Activated T-cell treated with anti-CD3 and anti-CD28 coated beads for 24 hours (primary cell): Measurements from ENCODE around the gene SPRR5.

Experiments used
- DNase-seq: peaks from one replicate; pipeline ENCODE4 v3.0.0-alpha.2; 2020; ENCODE audit warnings: low read depth

Gene SPRR5, protein sequence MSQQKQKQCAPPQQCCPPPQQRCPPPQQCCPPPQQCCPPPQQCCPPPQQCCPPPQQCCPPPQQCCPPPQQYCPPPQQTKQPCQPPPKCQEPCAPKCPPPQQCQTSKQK

DNA sequence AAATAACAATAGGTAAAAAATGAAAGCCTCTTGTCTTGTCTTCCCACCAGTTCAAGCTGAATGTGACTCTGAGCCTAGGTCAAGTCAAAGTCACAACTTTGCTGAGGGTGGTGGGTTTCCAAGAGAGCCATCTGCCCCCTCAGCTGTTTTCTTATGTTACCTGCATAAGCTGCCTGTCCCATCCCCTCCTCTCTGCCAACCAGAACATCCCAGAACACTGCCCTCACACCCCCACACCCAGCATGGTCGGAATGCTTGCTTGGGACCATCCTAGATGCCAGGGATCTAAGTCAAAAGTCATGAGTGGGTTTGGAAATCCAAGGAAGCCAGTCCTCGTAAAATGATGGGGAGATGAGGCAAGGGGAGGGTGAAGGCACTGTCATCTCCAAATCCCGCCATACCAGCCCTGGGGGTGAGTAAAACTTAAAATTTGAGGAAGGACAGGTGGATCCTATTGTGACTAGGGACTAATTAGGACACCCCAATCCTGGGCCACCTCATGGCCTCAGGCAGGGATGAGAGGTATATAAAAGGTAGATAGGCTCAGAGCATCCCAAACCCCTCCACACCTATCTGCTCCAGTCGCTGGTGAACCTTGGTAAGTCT lies at the start of gene SPRR5:
TSS of gene SPRR5 (plus strand) at position 556 of the 606 bp plus-strand sequence. CDS start 1,349 bp downstream, outside the sequence.
- no peak for DNase-seq

DNA sequence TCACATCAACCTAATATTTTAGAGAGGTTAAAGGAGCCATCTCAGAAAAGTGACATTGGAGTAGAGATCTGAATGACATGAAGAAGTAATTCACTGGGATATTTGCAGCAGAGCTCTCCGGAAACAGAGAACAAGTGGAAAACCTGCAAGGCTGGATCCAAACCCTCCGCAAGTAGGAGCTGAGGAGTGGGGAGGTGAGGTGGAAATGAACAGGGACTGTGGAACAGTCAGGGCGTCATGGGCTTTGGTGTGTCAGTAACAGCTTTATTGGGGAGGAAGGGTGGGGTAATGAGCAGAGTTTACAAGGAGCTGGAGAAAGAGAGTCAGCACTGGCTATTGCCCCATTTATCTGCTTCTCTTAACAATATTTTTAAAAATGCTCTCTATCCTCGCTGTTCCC lies 48.0 kb upstream of the SPRR5 start:
- DNase-seq = no peak

DNA sequence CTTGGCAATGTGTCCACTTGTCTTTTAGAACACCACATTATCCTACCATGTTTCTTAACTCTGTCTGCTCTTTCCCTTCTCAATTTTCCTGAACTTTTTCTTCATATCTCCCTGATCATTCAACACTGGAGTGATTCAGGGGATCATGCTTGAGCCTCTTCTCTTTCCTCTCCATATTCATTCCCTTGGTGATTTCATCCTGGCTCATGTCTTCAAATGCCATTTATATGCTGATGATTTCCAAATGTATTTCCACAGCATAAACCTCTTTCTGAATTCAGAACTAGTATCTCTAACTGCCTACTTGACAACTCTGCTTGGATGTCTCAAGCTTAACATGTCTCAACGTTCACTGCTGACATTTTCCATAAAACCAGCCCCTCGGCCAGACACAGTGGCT lies 47.1 kb upstream of the SPRR5 start:
- no peak for DNase-seq

DNA sequence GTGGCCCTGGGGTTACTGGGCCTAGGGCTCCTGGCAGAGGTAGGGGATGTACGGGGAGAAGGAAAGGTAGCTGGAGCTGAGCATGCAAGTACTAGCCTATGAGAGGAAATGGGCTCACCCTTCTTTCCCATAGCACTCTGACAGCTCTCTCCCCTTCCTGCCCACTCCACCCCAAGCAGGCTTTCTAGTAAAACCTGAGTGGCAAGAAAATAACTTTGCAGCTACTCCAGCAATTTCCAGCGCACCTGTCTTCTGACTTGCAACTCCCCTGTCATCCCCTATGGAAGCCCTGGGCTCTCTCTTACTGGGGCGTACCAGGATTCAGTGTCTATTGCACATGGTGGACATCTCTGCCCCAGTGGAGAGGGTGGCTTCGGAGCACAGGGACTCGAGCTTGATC lies 45.4 kb upstream of the SPRR5 start:
- no peak for DNase-seq

DNA sequence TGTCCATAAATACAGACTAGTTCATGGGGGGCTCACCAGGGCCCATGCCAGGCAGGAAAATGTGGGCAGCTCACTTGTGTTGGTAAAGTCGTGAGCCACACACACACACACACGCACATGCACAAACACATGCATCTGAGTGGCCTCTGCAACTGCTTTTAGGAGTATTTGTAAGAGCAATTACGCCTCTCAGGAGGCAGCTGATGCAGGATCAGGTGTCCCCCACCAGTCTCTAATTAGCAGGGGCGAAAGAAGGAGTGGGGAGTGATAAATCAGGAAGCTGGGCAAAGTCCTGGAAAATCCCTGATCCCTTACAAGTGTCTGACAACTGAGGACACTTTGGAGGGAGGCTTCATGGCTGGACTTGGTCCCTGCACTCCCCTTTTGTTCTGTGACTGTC lies 44.4 kb upstream of the SPRR5 start:
- no peak for DNase-seq

DNA sequence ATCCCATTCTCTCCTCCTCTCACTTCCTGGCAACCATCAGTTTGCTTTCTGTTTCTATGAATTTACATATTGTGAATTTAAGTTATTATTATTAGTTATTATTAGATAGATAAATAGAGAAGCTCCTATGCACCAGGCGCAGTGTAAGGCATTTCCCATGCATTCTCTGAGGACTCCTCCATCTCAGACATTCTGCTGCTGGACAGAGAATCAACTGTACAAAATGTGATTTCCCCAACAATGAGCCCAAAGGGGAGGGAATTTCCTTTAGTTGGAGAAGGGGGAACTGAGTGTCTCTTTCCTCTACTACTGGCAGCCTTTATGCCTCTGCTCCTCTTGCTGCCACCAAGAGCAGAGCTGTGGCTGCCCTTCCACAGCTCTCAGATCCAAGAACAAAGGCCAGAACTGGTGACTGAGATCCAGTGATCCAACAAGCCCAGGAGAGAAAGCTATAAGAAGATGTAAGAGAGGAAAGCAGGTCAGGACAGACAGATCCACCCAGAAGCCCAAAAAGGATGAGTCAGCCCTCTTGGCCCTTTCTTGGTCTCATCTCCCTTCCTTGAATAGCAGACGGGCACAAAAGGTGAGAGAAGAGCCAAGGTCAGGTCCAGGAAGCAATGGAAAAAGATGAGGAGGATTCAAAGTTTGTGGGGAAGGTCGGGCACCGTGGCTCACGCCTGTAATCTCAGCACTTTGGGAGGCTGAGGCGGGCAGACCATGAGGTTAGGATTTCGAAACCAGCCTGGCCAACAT lies 42.1 kb upstream of the SPRR5 start:
- no peak for DNase-seq

DNA sequence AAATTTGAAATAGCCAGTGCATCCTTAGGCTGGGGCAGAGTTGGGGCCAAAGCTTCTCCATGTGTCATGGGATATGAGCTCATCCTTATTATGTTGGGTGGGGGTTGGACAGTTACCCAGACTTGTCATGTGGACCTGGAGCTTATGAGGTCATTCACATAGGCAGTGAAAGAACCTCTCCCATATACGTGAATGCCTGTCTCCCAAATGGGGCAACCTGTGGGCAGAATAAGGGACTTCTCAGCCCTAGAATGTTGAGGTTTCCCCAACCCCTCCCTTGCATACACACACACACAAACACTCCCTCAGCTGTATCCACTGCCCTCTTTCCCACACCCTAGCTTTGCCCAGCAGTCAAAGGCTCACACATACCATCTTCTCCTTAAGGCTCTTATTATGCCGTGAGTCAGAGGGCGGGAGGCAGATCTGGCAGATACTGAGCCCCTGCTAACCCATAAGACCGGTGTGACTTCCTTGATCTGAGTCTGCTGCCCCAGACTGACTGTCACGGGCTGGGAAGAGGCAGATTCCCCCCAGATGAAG lies 40.9 kb upstream of the SPRR5 start:
- no peak for DNase-seq

DNA sequence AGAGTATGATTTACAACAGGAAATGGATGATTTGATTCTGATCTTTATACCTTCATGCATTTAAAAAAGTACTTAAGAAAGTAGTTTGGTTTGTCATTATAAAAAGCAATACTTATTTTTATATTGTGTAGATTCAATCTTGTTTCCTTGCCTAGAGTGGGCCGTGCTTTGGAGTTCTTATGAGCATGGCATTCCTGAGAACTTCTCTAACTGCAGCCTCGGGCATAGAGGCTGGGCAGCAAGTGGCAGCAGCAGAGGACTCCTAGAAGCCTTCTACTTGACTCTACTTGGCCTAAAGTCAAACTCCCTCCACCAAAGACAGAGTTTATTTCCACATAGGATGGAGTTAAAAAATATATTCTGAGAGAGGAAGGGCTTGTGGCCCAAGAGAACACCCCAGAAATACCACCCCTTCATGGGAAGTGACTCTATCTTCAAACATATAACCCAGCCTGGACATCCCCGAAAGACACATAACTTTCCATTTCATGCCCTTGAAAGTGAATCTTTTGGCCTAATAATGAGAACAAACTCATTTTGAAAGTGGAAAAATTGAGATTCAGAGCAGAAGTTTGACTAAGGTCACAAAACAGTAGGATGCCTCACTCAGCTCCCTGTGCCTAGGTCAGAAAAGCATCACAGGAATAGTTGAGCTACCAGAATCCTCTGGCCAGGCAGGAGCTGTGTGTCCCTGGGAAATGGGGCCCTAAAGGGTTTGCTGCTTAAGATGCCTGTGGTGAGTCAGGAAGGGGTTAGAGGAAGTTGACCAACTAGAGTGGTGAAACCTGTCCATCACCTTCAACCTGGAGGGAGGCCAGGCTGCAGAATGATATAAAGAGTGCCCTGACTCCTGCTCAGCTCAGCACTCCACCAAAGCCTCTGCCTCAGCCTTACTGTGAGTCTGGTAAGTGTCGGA lies 39.1 kb upstream of the SPRR5 start, which contains the start of gene IVL:
TSS of gene IVL (plus strand) at position 861 of the 916 bp plus-strand sequence. CDS start 1,252 bp downstream, outside the sequence.
- no peak for DNase-seq

DNA sequence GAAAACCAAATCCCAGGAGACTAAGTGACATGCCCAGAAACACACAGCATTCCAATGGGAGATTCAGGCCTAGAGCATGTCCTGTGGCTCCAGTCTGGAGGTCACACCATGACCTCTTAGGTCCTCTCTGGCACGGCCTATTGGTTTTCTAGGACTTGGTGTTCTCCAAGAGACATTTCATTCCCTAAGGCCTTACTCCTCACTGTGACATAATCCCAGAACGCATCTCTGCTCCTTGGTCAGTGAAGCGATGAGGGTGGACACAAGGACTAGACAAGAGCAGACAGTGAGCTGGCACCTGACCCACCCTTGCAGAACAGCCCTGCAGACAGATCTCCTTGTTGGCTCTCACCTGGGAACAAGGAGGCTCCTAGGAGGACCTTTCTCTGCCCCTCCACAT lies 37.8 kb upstream of the SPRR5 start:
- DNase-seq = no peak

DNA sequence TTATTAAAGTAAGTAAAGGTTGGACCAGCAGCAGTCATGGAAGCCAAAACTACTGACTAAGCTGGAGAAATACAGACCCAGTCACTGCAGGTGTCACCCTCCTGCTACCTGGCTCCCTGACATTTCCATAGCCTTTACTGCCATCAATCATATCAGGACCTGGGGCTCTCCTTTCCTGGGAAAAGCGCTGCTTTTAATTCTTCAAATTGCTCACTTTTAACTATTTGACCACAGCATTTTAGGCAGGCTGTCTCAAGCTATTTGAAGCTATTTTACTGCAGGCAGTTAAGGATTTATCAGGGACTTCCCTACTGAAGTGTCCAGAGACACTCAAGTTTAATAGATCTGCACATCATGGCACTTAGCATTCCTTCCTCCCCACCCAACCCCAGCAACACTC lies 34.5 kb upstream of the SPRR5 start:
- no peak for DNase-seq

DNA sequence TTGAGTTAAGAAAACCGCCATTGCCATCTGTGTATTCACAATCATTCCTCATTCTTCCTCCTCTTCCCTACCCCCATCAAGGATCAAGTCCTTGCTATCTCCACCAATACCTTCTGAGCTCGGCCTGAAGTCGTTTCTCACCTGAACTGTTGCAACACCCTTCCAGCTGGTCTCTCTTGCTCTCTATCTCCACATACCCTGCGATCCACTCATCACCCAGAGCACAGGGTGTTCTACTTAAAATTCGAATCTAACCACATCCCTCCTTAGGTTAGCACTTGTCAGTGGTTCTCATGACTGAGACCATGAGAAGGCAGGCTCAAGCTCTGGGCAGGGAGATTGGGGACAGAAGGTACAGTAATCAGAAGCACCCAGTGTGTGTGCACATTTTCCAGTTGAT lies 34.1 kb upstream of the SPRR5 start:
- DNase-seq = no peak

DNA sequence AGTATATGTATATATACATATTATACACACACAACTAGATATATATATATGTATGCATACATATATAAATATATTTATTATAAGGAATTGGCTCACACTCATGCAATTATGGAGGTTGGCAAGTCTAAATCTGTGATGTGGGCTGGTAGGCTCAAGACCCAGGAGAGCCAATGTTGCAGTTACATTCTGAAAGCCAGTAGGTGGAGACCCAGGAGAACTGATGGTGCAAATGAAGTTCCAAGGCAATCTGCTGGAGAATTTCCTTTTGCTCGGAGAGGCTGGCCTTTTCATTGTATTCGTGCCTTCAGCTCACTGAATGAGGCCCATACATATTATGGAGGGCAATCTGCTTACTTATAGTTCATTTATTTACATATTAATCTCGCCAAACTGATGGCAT lies 29.2 kb upstream of the SPRR5 start:
- DNase-seq = no peak

DNA sequence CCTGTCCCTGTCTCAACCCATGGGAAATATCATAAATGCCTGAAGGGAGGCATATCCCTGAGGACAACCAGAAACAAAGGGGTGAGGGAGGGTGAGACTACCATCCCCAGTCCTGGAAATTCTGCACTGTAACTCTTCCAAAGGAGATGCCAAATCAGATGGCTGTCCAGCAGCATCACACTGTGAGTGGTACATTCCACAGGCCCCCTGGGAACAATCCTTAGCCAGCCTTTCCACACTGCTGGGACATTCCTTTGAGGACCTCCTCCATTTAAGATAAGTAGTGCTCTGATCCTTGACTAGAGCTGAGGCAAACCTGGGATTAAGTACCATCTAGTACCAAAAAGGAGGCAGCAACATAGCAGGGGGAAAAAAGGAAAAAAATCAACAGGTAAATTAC lies 27.9 kb upstream of the SPRR5 start:
- no peak for DNase-seq

DNA sequence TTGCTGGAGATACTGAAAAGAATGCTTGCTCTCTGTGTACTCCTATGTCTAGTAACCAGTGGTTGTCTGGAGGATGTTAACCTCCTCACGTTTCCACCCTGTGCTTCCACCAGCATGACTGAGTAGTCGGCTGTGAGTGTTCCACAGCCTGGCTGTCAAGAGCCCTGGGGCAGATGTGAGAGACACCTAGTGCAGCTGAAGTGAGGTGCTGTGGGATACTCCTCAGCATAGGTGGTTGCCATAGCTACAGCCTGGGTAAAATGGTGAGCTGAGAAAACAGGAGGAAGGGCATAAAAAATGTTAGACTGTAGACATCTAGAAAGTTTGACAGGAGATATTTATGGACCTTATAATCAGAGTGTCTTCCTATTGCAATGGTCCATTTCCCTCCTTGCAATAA lies 22.8 kb upstream of the SPRR5 start:
- no peak for DNase-seq

DNA sequence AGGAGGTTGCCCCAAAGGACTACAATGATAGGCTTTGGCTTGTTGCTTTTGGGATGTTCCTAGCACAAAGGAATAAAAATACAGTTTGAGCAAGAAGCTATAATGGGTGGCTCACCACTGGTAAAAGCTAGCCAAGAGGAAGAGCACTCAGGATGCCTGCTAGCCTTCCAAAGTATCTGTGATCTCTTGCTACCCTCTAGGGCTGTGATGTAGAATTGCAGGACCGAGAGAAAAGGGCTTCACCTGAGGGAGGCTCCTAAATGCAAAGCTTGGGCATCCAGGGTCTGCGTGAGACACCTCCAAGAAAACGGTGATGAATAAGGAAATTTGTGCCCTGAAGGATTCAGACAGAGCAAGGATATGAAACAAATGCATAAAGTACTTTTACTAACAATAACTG lies 20.9 kb upstream of the SPRR5 start:
- DNase-seq = no peak

DNA sequence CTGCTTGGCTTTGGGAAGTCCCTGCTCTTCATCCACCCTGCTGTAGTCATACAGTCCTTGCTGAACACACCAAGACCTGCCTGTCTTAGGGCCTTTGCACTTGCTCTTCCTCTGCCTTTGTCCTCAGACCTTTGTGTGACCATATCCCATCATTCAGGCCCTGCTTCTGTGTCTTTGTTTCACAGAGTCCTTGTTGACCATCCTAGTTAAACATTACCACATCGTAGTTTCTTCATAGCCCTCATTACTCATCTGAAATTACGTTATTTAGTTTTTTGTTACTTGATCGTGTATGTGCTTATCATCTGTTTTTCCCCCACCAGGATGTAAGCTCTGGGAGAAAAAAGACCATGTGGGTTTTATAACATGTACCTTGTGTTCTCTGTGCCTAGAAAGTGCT lies 18.3 kb upstream of the SPRR5 start:
- DNase-seq = no peak

DNA sequence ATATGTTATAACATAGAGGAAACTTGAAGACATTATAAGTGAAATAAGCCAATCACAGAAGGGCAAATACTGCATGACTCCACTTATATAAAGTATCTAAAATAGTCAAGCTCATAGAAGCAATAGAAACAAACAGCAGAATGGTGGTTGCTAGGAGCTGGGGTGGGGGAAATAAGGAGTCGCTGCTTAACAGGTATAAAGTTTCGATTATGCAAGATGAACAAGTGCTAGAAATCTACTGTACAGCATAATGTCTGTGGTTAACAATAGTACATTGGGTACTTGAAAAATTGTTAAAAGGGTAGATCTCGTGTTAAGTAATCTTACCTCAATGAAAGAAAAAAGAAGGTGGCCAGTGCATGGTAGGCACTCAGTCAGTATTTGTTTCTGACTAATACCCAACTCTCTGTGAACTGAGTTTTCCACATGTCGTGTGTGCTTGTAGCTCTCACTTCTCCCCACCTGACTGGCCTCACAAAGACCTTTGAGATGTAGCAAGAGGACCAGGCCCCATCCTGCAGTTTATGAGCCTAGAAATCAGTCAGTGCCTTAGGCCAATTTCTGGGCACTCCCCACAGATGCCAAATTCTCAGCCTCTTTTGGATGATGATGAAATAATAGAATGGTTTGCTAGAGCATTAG lies 14.7 kb upstream of the SPRR5 start:
- DNase-seq = no peak

DNA sequence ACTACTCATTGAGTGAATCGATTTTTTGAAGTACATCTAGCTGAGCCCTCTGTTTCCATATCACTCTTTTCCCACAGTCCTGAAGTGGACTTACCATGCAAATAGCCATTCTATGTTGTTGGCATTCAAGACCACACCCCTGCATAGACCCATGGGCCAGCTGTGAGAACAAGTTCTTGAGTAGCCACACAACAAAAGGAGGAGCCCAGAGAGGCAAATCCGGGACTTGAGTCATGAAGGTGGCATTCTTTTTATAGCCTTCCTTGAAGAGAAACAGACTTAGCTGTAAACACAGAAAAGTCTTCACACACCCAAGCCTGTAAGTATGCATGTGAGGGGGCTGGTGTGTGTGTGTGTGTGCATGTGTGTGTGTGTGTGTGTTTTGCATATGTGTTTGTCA lies 13.8 kb upstream of the SPRR5 start:
- no peak for DNase-seq

DNA sequence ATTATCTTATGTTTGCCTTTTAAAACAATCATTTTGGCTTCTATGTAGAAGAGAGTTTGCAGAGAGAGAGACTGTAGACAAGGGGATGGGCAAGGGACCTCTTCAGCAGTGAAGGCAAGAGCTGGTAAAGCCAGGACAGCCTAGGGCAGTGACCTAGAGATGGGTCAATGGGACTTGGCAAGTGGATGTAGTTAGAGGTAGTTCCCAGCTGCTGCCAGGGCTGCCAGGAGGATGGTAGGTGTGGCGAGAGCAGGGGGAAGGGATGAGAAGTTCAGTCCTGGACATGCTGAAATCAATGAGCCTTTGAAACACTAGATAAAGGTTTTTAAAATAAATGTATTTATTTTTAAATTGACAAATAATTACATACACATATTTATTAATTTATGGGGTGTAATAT lies 6.4 kb upstream of the SPRR5 start:
- DNase-seq = no peak

DNA sequence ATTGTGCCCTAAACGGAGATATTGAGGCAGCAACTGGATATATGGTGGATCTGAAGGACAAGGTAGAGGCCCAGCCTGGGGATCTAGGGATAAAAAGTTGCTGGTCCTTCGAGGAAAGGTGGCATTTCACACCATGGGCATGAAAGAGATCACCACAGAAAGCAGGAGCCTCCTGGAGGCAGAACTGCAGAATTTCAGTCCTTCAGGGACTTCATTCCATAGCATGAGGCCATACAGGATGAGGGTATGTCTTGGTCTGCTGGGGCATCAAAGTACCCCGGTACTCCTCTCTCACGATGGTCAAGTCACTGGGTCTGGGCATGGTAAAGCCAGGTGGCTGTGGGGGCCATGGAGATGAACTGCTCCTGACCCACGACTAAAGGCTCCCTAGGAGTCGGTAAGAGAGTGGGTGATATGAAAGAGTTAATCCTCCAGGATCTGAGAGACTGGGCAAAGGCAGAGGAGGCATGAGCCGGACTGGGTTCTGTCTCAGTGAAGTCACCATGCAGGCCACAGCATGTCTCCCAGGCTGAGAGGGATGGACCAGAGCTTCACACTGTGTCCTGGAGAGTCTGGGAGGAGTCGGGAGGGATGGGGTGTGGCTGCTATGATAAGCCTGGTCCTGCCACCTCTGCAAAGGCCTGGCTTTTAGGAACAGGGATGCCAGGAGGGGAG lies 5.8 kb upstream of the SPRR5 start:
- DNase-seq = no peak

DNA sequence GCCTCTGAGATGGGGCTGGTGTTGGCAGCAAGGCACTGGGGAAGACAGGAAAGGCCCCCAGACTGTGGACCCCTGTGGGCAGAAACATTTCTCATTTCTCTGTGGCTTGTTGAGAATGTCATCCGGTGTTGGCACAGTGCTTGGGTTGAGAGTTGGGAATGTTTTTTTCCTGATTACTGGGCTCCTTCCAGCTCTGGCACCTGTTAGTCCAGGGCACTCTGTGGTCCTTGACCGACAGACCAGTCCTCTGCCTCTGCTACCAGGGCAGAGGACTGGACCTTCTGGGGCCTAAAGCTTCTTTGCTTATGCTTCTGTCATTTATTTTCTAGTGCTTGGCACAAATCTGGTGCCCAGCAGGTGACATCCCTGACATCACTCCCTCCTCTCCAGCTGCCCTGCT lies 4.8 kb upstream of the SPRR5 start:
- DNase-seq = no peak
